HG03354 (cell line): ENCODE results near the gene GPATCH3.
"Not testable (repeated sequence)": the region's sequence is repeated elsewhere in the genome, so short reads cannot be mapped to it uniquely, and the experiment has no call there.

Experiments
- ATAC-seq: cut with Tn5 transposase; IDR thresholded peaks from one replicate; pipeline ENCODE4 v1.9.1; 2021; ENCODE audit warnings: mild to moderate bottlenecking; ENCODE audit not compliant: unreplicated experiment, poor library complexity, severe bottlenecking

Gene GPATCH3

DNA sequence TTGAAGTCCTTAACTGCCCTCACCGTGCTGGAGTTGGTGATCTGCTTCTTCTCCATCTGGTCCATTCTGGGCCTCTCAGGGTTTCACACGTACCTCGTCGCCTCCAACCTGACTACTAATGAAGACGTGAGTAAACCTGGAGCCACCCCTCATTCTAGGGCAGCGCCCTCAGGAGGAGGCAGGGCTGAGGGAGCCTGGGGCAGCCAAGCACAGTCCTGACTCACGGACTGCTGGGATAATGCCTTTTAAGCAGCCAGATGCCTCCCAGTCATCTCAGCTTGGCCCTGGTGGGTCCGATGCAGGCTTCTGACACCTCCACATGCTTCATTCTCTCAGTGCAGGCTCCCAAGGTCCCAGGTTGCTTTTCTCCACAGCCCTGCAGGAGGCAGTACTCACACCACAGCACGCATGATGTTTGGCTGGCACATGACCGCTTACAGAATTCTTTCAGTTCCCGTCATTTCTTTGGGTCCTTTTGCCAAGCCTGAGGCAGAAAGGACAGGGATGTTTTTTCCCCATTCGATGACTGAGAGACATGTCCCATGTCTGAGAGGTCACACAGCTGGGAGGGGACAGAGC lies 49.1 kb downstream of the GPATCH3 start:
- ATAC-seq: no peak

DNA sequence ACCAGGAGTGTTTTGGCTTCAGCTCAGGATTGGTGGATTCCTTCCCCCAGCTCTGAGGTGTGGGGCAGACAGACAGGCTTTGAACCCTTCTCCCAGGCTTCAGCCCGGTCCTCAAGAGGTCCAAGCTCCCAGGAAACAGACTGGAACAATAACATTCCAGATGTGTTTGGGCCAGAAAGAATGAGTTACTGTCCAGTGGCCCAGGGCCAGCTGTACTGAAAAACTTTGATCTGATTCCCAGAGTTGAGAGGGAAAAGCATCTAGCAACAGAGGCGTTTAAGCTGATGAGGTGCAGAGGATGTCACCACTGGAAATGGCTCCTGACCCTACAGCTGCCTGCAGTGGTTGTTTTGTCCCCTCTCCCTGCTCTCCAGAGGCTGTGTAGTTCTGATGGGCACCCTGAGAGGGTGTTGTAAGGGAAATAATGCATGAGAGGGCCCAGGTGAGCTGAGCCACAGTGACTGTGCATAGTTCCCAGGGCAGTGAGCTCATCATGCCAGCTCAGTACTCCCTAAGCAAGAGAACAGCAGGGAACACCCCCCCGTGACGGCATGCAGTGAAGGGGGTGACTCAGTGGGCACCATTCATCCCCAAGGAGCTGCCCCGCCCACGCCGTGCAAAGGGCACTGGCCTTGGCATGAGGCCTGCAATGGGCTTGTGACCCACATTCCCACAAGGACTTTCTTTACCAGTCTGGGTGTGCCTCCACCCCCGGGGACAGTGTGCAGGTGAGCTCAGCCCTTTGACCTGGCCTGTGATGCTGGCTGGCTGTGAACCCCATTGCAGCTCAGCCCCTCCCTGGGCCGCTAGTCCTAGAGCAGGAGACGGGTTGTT lies 51.1 kb downstream of the GPATCH3 start:
- no peak for ATAC-seq

DNA sequence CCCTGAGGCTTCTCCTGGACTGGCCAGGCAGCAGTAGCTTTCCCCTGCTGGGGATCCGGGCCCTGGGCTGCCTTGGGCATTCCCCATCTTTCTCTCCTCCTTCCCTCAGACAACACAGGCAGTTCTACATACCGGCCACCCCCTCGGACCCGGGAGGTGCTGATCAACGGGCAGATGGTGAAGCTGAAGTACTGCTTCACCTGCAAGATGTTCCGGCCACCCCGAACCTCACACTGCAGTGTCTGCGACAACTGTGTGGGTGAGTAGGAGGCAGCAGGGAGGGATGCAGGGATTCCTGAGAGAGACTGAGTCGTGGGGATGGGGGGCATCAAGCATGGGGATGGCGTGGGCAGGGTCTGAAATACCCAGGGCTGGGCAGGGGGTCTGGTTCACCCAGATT lies 51.8 kb downstream of the GPATCH3 start:
- no peak for ATAC-seq

DNA sequence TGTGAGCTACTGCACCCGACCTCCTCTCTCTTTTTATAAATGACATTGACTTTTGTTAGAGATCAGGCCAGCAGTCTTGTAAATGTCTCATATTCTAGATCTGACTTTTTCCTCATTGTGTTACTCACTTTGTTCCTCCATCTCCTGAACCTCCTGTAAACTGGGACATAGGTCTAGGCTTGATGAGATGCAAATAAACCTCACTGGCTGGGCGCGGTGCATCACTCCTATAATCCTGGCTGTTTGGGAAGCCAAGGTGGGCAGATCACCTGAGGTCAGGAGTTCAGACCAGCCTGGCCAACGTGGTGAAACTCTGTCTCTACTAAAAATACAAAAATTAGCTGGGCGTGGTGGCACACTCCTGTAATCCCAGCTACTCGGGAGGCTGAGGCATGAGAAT lies 52.4 kb downstream of the GPATCH3 start:
- not testable (repeated sequence) for ATAC-seq

DNA sequence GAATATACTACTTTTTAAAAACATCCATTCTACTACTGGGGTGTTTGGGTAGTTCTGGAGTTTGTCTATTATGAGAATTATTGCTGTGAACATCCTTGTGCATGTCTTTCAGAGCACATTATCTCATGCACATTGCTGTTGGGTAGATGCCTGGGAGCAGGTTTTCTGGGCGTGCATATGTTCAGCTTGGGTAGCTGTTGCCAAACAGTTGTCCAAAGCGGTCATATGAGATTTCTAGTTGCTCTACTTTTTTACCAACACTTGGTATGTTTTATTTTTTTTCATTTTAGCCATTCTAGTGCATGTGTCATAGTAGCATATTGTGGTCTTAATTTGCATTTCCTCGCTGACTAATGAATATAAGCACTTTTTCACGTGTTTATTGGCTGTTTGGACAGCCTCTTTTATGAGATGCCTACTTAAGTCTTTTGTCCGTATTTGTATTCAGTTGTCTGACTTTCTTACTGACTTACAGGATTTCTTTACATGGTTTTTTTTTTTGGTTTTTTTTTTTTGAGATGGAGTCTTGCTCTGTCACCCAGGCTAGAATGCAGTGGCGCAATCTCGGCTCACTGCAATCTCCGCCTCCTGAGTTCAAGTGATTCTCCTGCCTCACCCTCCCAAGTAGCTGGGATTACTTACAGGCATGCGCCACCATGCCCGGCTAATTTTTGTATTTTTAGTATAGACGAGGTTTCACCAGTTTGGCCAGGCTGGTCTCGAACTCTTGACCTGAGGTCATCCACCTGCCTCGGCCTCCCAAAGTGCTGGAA lies 55.7 kb downstream of the GPATCH3 start:
- ATAC-seq: no peak
